Heart left ventricle (tissue), 16 donors: Measurements from ENCODE around the gene AOC3. TPM values are rescaled to one million over a fixed set of nuclear protein-coding genes. Genes with fewer than 3 reads are reported as not detected.

Experiments
- ATAC-seq, 4 donors: fragments of 200-7000 bp; cut with Tn5 transposase; one replicate each; pipeline ENCODE4 v1.9.1; 2020 to 2022; ENCODE audit warnings: moderate library complexity in 4 of 4, mild to moderate bottlenecking in 3 of 4, moderate number of reproducible peaks in 1 of 4
- DNase-seq, 5 donors: peaks; one replicate each; pipeline ENCODE4 v3.0.0-alpha.2; 2020
- H3K27ac ChIP-seq, 12 donors: fragments of 200-600 bp; sonication (generic) in 4 of 12; one replicate each; pipeline versions ENCODE4 v1.5.0 to v1.8.0; 2016 to 2022; ENCODE audit warnings: mild to moderate bottlenecking in 2 of 12
- H3K27me3 ChIP-seq, 9 donors: fragments of 200-600 bp; sonication (generic) in 2 of 9; one replicate each; pipeline versions ENCODE4 v1.5.1 to v1.8.0; 2016 to 2022; ENCODE audit warnings: mild to moderate bottlenecking in 3 of 9
- H3K36me3 ChIP-seq, 9 donors: fragments of 200-600 bp; sonication (generic) in 2 of 9; one replicate each; pipeline versions ENCODE4 v1.5.0 to v1.8.0; 2018 to 2022; ENCODE audit warnings: mild to moderate bottlenecking in 2 of 9
- H3K4me1 ChIP-seq, 12 donors: fragments of 200-600 bp; sonication (generic) in 4 of 12; one replicate each; pipeline versions ENCODE4 v1.5.0 to v1.8.0; 2016 to 2022; ENCODE audit warnings: mild to moderate bottlenecking in 3 of 12
- H3K4me3 ChIP-seq, 12 donors: fragments of 200-600 bp; sonication (generic) in 4 of 12; one replicate each; pipeline versions ENCODE4 v1.5.0 to v1.8.0; 2017 to 2022; ENCODE audit warnings: mild to moderate bottlenecking in 9 of 12, moderate library complexity in 4 of 12
- H3K9me3 ChIP-seq, 12 donors: fragments of 200-600 bp; sonication (generic) in 4 of 12; one replicate each; pipeline versions ENCODE4 v1.5.0 to v1.8.0; 2016 to 2022; ENCODE audit warnings: mild to moderate bottlenecking in 1 of 12
- POLR2A ChIP-seq, 2 donors: fragments of 450-650 bp; IDR thresholded peaks; one replicate each; pipeline ENCODE4 v1.6.1; 2017; ENCODE audit warnings: antibody characterized with exemption in 2 of 2, mild to moderate bottlenecking in 2 of 2, moderate library complexity in 2 of 2
- WGBS, 4 donors: extraction: QIAGEN DNeasy Blood & Tissue Kit in 2 of 4; methylation state at CpG; one replicate each; pipeline versions ENCODE4 v1.1.5 to v1.1.7; 2013 to 2018; 5-methylcytosine and 5-hydroxymethylcytosine counted together
- intact Hi-C, 10 donors: fragments of 100-400 bp; cut with DNase I; formaldehyde crosslinking; loops; one replicate each; pipeline versions ENCODE4 v1.11.1 to v1.14.2; 2022
- polyA plus RNA-seq, 2 donors: library from polyadenylated mRNA; stranded (reverse); fragments of 200-250 nt; gene quantifications; one replicate each; pipeline ENCODE4 v1.2.3, GENCODE V29; 2013
- total RNA-seq, 9 donors: library from RNA; depleted of rRNA in 2 of 9; stranded (reverse); fragments of >200 nt in 2 of 9; fragmentation: NEBNext Ultra II Directional in 3 of 9; extraction: Animal tissue kit (Norgen Biotek cat#: 25700) in 3 of 9; gene quantifications; one replicate each; pipeline versions ENCODE4 v1.1.0 to v1.2.4, GENCODE V29; 2016 to 2023
- TF ChIP-seq, protein P1 (sequence below), 12 donors: fragments of 200-600 bp; sonication (generic) in 4 of 12; IDR thresholded peaks; one replicate each; pipeline versions ENCODE4 v1.5.0 to v1.8.0; 2018 to 2022; ENCODE audit warnings: antibody characterized with exemption in 12 of 12, mild to moderate bottlenecking in 5 of 12
- donor health status: ischemic (EF 13 %, LVEDD 7.1; RV severe dilation, severe dysfunction).
- donor health status: healthy with polysubstance abuse.
- donor health status: DM: no; HTN: yes; CAD: no.
- donor health status: DM: no; HTN: no; CAD: no.
- donor health status: ischemic (EF 25% LVEDD 6.9; RV normal size, moderate dysfunction).
- donor health status: ischemic (EF 25% LVEDD 5.7; RV mildly dilated, moderate dysfunction).
- donor health status: healthy.
- donor health status: DM: yes; HTN: yes; CAD: no.
- donor health status: ischemic (EF 35%, LVEDD 5.7; RV mildly dilated, moderate dysfunction).
- donor health status: nonischemic (EF 11% LVEDD 7.7; RV severe dilation, severe dysfunction).
- donor health status: DM: yes; HTN: yes; CAD: no.
- donor health status: PGD.
- donor health status: ischemic (EF 29% LVEDD 5.4; RV normal size, mild dysfunction).
- donor health status: nonischemic (EF 23%, LVEDD 6.1; RV moderate dilation, normal function).

AOC3 gene
- total and polyA plus RNA-seq, 11 donors = 3.9 to 55.4 (median 10.2) TPM

DNA sequence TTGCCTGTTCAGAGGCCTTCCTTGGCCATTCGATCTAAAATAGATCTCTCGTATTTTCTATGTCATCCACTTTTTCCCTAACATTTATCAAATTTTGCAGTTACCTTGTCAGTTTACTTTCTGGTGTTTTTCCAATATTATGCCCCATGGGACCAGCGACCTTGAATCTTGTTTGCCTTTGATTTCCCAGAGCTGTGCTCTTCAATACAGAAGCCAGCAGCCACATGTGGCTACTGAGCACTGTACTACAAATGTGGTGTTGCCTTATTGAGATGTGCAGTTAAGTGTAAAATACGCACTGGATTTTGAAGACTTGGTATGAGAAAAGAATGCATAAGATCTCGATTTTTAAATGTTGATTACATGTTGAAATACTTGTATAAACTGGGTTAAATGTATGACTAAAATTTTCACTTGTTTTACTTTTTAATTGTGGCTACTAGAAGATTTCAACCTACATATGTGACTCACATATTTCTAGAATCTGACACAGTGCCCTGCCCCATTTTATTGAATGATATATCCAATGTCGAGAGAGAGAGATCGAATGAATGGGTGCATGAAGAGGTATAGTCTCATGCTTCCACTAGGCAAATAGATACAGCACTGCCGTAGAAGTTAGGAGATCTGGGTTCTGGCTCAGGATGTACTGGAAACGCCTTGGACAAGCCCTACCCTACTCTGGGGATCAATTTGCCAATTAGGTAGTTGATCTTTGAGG lies 18.6 kb upstream of the AOC3 start:
- Histone ChIP-seq H3K4me3 (peak overlapping the region; percentile 66 to 100 (median 92)), H3K27ac (peak overlapping the region; percentile 43 to 93 (median 88)), H3K4me1 (peaks cover 3 to 29% (median 17%) of the 10 kb centered on the region in 12 donors), H3K9me3 (no peaks in the 10 kb centered on the region), H3K36me3 (peaks cover 0 to 29% (median 25%) of the 10 kb centered on the region in 9 donors), H3K27me3 (no peaks in the 10 kb centered on the region)
- ATAC-seq (peak in 1 of 4 donors; percentile 6), DNase-seq (no peak)
- TF ChIP-seq POLR2A (IDR thresholded peaks at IDR 0.05) = no peak
- TF ChIP-seq, protein P1, sequence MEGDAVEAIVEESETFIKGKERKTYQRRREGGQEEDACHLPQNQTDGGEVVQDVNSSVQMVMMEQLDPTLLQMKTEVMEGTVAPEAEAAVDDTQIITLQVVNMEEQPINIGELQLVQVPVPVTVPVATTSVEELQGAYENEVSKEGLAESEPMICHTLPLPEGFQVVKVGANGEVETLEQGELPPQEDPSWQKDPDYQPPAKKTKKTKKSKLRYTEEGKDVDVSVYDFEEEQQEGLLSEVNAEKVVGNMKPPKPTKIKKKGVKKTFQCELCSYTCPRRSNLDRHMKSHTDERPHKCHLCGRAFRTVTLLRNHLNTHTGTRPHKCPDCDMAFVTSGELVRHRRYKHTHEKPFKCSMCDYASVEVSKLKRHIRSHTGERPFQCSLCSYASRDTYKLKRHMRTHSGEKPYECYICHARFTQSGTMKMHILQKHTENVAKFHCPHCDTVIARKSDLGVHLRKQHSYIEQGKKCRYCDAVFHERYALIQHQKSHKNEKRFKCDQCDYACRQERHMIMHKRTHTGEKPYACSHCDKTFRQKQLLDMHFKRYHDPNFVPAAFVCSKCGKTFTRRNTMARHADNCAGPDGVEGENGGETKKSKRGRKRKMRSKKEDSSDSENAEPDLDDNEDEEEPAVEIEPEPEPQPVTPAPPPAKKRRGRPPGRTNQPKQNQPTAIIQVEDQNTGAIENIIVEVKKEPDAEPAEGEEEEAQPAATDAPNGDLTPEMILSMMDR (IDR thresholded peaks at IDR 0.05) = no peak
- intact Hi-C loops = no loop called here
- WGBS, 4 donors = 49 to 53% (median 52%) methylated on average over 9 of the region's 9 CpGs

DNA sequence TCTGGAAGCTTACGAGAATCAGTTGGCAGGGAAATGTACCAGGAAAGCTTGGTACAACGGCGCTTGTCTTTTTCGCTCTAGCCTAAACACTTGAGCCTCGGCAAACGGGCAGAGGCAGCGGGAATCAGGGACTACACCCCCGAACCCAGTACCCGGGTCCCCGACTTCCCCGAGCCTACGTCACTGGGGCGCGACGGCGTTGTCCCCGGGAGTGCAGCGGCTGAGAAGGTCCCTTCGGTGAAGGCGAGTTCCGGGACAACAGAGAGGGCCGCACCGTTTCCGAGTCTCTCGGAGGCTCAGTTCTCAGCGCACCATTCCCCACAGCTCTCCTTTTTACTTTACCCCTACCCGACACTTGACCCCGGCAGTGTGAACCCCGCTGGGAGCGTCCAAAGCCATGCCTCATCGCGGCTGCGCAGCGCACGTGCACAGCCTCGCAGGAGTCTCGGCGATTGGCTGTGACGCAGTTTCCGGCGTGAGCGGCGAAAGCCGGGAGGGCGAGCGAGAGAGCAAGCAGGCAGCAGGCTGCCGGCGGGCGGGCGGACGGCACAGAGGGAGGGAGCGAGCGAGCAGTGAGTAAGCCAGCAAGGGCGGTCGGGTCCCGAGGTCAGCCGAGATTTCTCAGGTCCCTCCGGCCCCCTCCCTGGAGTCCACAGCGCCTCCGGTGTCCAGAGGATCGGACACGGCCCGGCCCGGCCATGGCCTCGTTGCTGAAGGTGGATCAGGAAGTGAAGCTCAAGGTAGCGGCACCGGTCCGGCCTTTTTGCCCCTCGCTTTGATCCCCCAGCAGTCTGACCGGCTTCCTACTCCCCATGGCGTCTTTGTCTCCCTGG lies 17.8 kb upstream of the AOC3 start, which contains the start of gene PSME3:
Gene PSME3, plus strand, starts transcription at position 464 of the 833 bp plus-strand sequence. Its CDS starts 235 bp downstream, at position 699.
- intact Hi-C loops = no loop called here
- no peaks in the 10 kb centered on the region for H3K27me3 ChIP-seq
- ATAC-seq (peak; percentile 88 to 99 (median 98)), DNase-seq (peak; percentile 90 to 95 (median 95))
- H3K9me3 ChIP-seq = no peaks in the 10 kb centered on the region
- TF ChIP-seq POLR2A (IDR thresholded peaks at IDR 0.05) = peak; percentile 32 to 87
- TF ChIP-seq, protein P1 (IDR thresholded peaks at IDR 0.05) = peak in 1 of 12 donors; percentile 14
- peak within 1 kb of the TSS; percentile 43 to 93 (median 88) for H3K27ac ChIP-seq
- peak within 1 kb of the TSS; percentile 66 to 100 (median 92) for H3K4me3 ChIP-seq
- H3K4me1 ChIP-seq = peaks cover 3 to 29% (median 17%) of the 10 kb centered on the region in 12 donors
- 0 to 1% (median 0%) methylated on average over 40 to 71 of the region's 71 CpGs for WGBS, 4 donors
- peaks cover 0 to 37% (median 33%) of the 10 kb centered on the region in 9 donors for H3K36me3 ChIP-seq

DNA sequence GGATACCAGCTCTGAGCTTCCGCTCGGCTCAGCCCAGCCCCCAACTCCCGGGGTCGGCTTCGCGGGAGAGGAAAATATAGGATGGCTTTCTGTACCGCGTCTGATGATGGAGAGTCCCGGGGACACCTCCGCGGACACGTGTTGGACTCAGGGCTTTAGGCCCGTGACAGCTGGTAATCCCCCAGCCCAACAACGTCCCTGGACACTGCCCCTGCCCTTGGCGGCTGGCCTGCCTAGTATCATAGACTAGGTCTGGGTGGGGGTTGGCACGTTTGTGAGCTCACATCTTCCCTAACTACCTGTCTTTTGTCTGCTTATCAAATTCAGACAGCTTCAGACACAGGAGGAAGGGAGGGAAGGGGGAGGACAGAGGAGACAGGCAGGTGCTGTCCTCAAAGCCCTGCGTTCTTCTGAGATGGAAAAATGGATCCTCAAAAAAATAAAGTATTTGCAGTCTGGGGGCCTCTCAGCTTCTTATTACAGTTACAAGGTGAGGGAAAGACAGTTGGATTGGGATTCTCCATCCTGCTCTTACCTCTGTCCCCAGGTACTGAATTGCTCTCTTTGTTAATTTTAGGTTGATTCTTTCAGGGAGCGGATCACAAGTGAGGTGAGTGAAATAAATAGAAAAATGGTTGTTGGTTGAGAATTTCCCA lies 17.1 kb upstream of the AOC3 start:
- intact Hi-C loops = no loop called here
- peaks cover 3 to 29% (median 17%) of the 10 kb centered on the region in 12 donors for H3K4me1 ChIP-seq
- peak overlapping the region; percentile 66 to 100 (median 92) for H3K4me3 ChIP-seq
- peaks cover 2 to 45% (median 41%) of the 10 kb centered on the region in 9 donors for H3K36me3 ChIP-seq
- DNase-seq = no peak
- H3K27ac ChIP-seq = peak overlapping the region; percentile 43 to 93 (median 88)
- H3K27me3 ChIP-seq = no peaks in the 10 kb centered on the region
- peak in 3 of 4 donors; percentile 4 to 14 (median 13) for ATAC-seq
- no peak for TF ChIP-seq POLR2A (IDR thresholded peaks at IDR 0.05)
- TF ChIP-seq, protein P1 (IDR thresholded peaks at IDR 0.05) = no peak
- no peaks in the 10 kb centered on the region for H3K9me3 ChIP-seq
- 5 to 13% (median 6%) methylated on average over 11 to 18 of the region's 18 CpGs for WGBS, 4 donors
